ENCODE results near the gene FIG4.

GRCh38 chr6:109714611-109715010 is 23.5 kb downstream of the FIG4 start:
- TF ChIP-seq CTCF (IDR thresholded peaks at IDR 0.05) (no peak), POLR2A (IDR thresholded peaks at IDR 0.05) (no peak)
